Liver (tissue), 3 donors: ENCODE results near the gene KIAA0930.

Source experiments
- RAD21 ChIP-seq, 2 donors: IDR thresholded peaks; 2 replicates each; pipeline ENCODE4 v1.6.1; 2016; ENCODE audit warnings: antibody characterized with exemption in 2 of 2, mild to moderate bottlenecking in 2 of 2
- REST ChIP-seq: IDR thresholded peaks from 2 replicates; pipeline ENCODE4 v1.6.1; 2016; ENCODE audit warnings: antibody characterized with exemption, mild to moderate bottlenecking
- RXRA ChIP-seq, 2 donors: IDR thresholded peaks; 2 replicates each; pipeline ENCODE4 v1.6.1; 2017 to 2018; ENCODE audit warnings: antibody characterized with exemption in 2 of 2, mild to moderate bottlenecking in 1 of 2
- TF ChIP-seq, protein P1 (sequence below): fragments of 150-350 bp; IDR thresholded peaks from 2 replicates; pipeline ENCODE4 v1.5.1; 2017; ENCODE audit warnings: improper control_type of control experiment, low read depth, low read length; ENCODE audit not compliant: missing input control
- TF ChIP-seq, protein P2 (sequence below): IDR thresholded peaks from 2 replicates; pipeline ENCODE4 v1.6.1; 2016; ENCODE audit warnings: antibody characterized with exemption
- donor health status: healthy.
- donor health status: healthy.

DNA sequence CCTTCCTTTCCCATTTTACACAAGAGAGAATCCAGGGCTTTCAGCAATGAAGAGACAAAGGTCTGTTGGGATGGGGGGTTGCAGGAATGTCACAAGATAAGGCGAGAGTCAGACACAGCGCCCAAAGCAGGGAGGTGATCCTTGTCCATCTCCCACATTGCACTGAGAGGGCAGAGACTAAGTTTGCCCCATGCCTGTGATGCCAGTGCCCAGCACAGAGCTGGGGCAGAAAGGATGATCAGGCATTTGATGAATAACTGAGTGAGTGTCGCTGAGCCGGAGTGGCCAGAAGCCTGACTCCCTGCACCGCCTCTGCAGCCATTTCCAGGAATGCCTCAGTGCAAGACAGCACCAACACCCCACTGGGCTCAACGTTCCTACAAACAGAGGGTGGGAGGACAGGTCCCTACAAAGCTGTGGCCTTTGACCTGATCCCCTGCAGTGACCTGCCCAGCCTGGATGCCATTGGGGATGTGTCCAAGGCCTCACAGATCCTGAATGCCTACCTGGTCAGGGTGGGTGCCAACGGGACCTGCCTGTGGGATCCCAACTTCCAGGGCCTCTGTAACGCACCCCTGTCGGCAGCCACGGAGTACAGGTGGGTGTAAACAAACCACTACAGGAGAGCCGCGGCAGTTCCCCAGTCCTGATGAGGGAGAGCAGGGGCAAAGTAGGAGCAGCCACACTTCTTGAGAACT, 46.3 kb upstream of the KIAA0930 start:
- TF ChIP-seq, protein P1, sequence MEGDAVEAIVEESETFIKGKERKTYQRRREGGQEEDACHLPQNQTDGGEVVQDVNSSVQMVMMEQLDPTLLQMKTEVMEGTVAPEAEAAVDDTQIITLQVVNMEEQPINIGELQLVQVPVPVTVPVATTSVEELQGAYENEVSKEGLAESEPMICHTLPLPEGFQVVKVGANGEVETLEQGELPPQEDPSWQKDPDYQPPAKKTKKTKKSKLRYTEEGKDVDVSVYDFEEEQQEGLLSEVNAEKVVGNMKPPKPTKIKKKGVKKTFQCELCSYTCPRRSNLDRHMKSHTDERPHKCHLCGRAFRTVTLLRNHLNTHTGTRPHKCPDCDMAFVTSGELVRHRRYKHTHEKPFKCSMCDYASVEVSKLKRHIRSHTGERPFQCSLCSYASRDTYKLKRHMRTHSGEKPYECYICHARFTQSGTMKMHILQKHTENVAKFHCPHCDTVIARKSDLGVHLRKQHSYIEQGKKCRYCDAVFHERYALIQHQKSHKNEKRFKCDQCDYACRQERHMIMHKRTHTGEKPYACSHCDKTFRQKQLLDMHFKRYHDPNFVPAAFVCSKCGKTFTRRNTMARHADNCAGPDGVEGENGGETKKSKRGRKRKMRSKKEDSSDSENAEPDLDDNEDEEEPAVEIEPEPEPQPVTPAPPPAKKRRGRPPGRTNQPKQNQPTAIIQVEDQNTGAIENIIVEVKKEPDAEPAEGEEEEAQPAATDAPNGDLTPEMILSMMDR: no peak
- TF ChIP-seq, protein P2, sequence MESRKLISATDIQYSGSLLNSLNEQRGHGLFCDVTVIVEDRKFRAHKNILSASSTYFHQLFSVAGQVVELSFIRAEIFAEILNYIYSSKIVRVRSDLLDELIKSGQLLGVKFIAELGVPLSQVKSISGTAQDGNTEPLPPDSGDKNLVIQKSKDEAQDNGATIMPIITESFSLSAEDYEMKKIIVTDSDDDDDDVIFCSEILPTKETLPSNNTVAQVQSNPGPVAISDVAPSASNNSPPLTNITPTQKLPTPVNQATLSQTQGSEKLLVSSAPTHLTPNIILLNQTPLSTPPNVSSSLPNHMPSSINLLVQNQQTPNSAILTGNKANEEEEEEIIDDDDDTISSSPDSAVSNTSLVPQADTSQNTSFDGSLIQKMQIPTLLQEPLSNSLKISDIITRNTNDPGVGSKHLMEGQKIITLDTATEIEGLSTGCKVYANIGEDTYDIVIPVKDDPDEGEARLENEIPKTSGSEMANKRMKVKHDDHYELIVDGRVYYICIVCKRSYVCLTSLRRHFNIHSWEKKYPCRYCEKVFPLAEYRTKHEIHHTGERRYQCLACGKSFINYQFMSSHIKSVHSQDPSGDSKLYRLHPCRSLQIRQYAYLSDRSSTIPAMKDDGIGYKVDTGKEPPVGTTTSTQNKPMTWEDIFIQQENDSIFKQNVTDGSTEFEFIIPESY: no peak
- TF ChIP-seq REST (no peak), RAD21 (IDR thresholded peaks at IDR 0.05) (no peak), RXRA (IDR thresholded peaks at IDR 0.05) (no peak)
